HG03439 (cell line): Measurements from ENCODE around the gene CHIA.
"Not testable (repeated sequence)": the region's sequence is repeated elsewhere in the genome, so short reads cannot be mapped to it uniquely, and the experiment has no call there.

ENCODE experiments used
- ATAC-seq: cut with Tn5 transposase; IDR thresholded peaks from one replicate; pipeline ENCODE4 v1.9.1; 2021; ENCODE audit warnings: mild to moderate bottlenecking, moderate library complexity; ENCODE audit not compliant: unreplicated experiment

Gene CHIA

GRCh38 chr1:111283838-111284237, 6.8 kb upstream of the CHIA start:
- no peak for ATAC-seq

- no peak for ATAC-seq
Measured at GRCh38 chr1:111285879-111286278, 4.8 kb upstream of the CHIA start.

- no peak for ATAC-seq
Measured at GRCh38 chr1:111286912-111287311, 3.7 kb upstream of the CHIA start.

GRCh38 chr1:111289371-111289770, 1.3 kb upstream of the CHIA start:
- no peak for ATAC-seq

GRCh38 chr1:111290104-111290503, 547 bp upstream of the CHIA start:
- ATAC-seq = no peak

- ATAC-seq = no peak
Measured at GRCh38 chr1:111294390-111294789, 3.7 kb downstream of the CHIA start.

- no peak for ATAC-seq
Measured at GRCh38 chr1:111302374-111302773, 11.7 kb downstream of the CHIA start.

GRCh38 chr1:111309690-111310089, 19.0 kb downstream of the CHIA start:
- no peak for ATAC-seq

- no peak for ATAC-seq
Measured at GRCh38 chr1:111318523-111318922, 27.9 kb downstream of the CHIA start.

GRCh38 chr1:111320066-111320879, 29.6 kb downstream of the CHIA start:
- ATAC-seq = no peak

- no peak for ATAC-seq
Measured at GRCh38 chr1:111323231-111323630, 32.6 kb downstream of the CHIA start.

- ATAC-seq = no peak
Measured at GRCh38 chr1:111332190-111332589, 41.5 kb downstream of the CHIA start.

GRCh38 chr1:111334169-111334568, 43.5 kb downstream of the CHIA start:
- no peak for ATAC-seq

- not testable (repeated sequence) for ATAC-seq
Measured at GRCh38 chr1:111335214-111335877, 44.7 kb downstream of the CHIA start.

GRCh38 chr1:111338849-111339248, 48.2 kb downstream of the CHIA start:
- not testable (repeated sequence) for ATAC-seq

GRCh38 chr1:111346089-111346885, 55.6 kb downstream of the CHIA start:
- peak; percentile 81 for ATAC-seq

GRCh38 chr1:111347026-111347425, 56.4 kb downstream of the CHIA start:
- ATAC-seq = no peak

GRCh38 chr1:111351700-111352099, 61.0 kb downstream of the CHIA start:
- no peak for ATAC-seq

GRCh38 chr1:111354584-111354983, 63.9 kb downstream of the CHIA start:
- no peak for ATAC-seq

GRCh38 chr1:111358964-111359363, 68.3 kb downstream of the CHIA start:
- no peak for ATAC-seq

GRCh38 chr1:111359376-111359775, 68.7 kb downstream of the CHIA start:
- ATAC-seq = no peak

GRCh38 chr1:111360257-111360656, 69.6 kb downstream of the CHIA start:
- ATAC-seq = not testable (repeated sequence)
